DND-41 (cell line): ENCODE data around the gene PPP6R2.
A peak's percentile ranks its signal among the peaks of the same experiment; 100 is the strongest.

Experiments
- ATAC-seq: fragments of 200-7000 bp; cut with Tn5 transposase; 3 replicates; pipeline ENCODE4 v1.9.1; 2021; ENCODE audit warnings: low read depth; ENCODE audit not compliant: insufficient read depth
- DNase-seq: peaks from one replicate; pipeline ENCODE4 v3.0.0-alpha.2; 2020
- H2AFZ ChIP-seq: 2 replicates; pipeline ENCODE4 v1.6.0; 2012; ENCODE audit warnings: low read depth, low read length
- H3K27ac ChIP-seq: 2 replicates; pipeline ENCODE4 v1.5.1; 2012; ENCODE audit warnings: low read length, inconsistent platforms
- H3K27me3 ChIP-seq: fragments of 200-600 bp; sonication (generic); 2 replicates; pipeline ENCODE4 v1.6.0; 2012; ENCODE audit warnings: low read length, mild to moderate bottlenecking, inconsistent platforms; ENCODE audit not compliant: insufficient read depth, poor library complexity
- H3K36me3 ChIP-seq: 2 replicates; pipeline ENCODE4 v1.5.1; 2012; ENCODE audit warnings: low read length, inconsistent platforms; ENCODE audit not compliant: insufficient read depth
- H3K4me1 ChIP-seq: 2 replicates; pipeline ENCODE4 v1.5.1; 2012; ENCODE audit warnings: mild to moderate bottlenecking, low read length; ENCODE audit not compliant: insufficient read depth
- H3K4me2 ChIP-seq: 2 replicates; pipeline ENCODE4 v1.6.0; 2012; ENCODE audit warnings: mild to moderate bottlenecking, moderate library complexity, low read length, inconsistent platforms; ENCODE audit not compliant: insufficient read depth
- H3K4me3 ChIP-seq, 2 experiments: fragments of 200-600 bp in 1 of 2; shearing (Covaris generic) in 1 of 2; 2 replicates each; pipeline ENCODE4 v1.5.1; 2012 to 2016; ENCODE audit warnings: inconsistent platforms in 2 of 2, low read length in 2 of 2, mild to moderate bottlenecking in 2 of 2, low read depth in 1 of 2, moderate library complexity in 1 of 2
- H3K79me2 ChIP-seq: 2 replicates; pipeline ENCODE4 v1.6.0; 2012; ENCODE audit warnings: low read length, inconsistent platforms; ENCODE audit not compliant: insufficient read depth
- H3K9ac ChIP-seq: 2 replicates; pipeline ENCODE4 v1.6.0; 2012; ENCODE audit warnings: low read depth, mild to moderate bottlenecking, inconsistent platforms, low read length, moderate library complexity
- H3K9me3 ChIP-seq: 2 replicates; pipeline ENCODE4 v1.5.1; 2012; ENCODE audit warnings: low read length, moderate library complexity, mild to moderate bottlenecking, inconsistent platforms; ENCODE audit not compliant: insufficient read depth, severe bottlenecking
- H4K20me1 ChIP-seq: 2 replicates; pipeline ENCODE4 v1.6.0; 2012; ENCODE audit warnings: low read length; ENCODE audit not compliant: insufficient read depth
- CTCF ChIP-seq: IDR thresholded peaks from 2 replicates; pipeline ENCODE4 v1.5.1; 2012; ENCODE audit warnings: borderline replicate concordance, low read length, moderate library complexity, mild to moderate bottlenecking; ENCODE audit not compliant: poor library complexity, severe bottlenecking; ENCODE audit errors: extremely low read depth
- EZH2 ChIP-seq: IDR thresholded peaks from 3 replicates; pipeline ENCODE4 v1.6.1; 2012; ENCODE audit warnings: borderline replicate concordance, low read depth, mild to moderate bottlenecking, moderate library complexity, low read length, inconsistent platforms; ENCODE audit not compliant: severe bottlenecking

The PPP6R2 gene

GRCh38 chr22:50471197-50471847 is 128.2 kb downstream of the PPP6R2 start:
- Histone ChIP-seq H3K9ac (peak overlapping the region; percentile 84), H3K4me3 (peak overlapping the region in 1 of 2 experiments; percentile 96; a peak in 2 of 4 replicates), H3K27ac (peak overlapping the region; percentile 91), H3K4me2 (peak overlapping the region; percentile 99), H3K4me1 (peaks cover 74% of the 10 kb centered on the region), H2AFZ (no peak overlapping the region), H3K79me2 (peaks cover 79% of the 10 kb centered on the region), H3K9me3 (no peaks in the 10 kb centered on the region), H3K27me3 (no peaks in the 10 kb centered on the region), H4K20me1 (peaks cover 72% of the 10 kb centered on the region), H3K36me3 (peaks cover 55% of the 10 kb centered on the region)
- TF ChIP-seq EZH2: no peak
- ATAC-seq (no peak), DNase-seq (no peak)

GRCh38 chr22:50471962-50472361 is 128.8 kb downstream of the PPP6R2 start:
- ATAC-seq (no peak), DNase-seq (no peak)
- Histone ChIP-seq H2AFZ (no peak overlapping the region), H3K9me3 (no peaks in the 10 kb centered on the region), H3K36me3 (peaks cover 48% of the 10 kb centered on the region), H3K9ac (peak overlapping the region; percentile 84), H3K4me1 (peaks cover 77% of the 10 kb centered on the region), H3K4me2 (peak overlapping the region; percentile 99), H3K27me3 (no peaks in the 10 kb centered on the region), H3K27ac (peak overlapping the region; percentile 91), H3K4me3 (peak overlapping the region in 1 of 2 experiments; percentile 96; a peak in 2 of 4 replicates), H3K79me2 (peaks cover 73% of the 10 kb centered on the region), H4K20me1 (peaks cover 66% of the 10 kb centered on the region)
- TF ChIP-seq CTCF: no peak
- TF ChIP-seq EZH2: no peak

GRCh38 chr22:50473088-50473487 is 130.0 kb downstream of the PPP6R2 start:
- peaks cover 37% of the 10 kb centered on the region for H3K36me3 ChIP-seq
- peak; percentile 65 for TF ChIP-seq CTCF
- TF ChIP-seq EZH2: no peak
- peak overlapping the region; percentile 91 for H3K27ac ChIP-seq
- no peaks in the 10 kb centered on the region for H3K27me3 ChIP-seq
- H3K79me2 ChIP-seq: peaks cover 62% of the 10 kb centered on the region
- H4K20me1 ChIP-seq: peaks cover 56% of the 10 kb centered on the region
- no peak overlapping the region for H2AFZ ChIP-seq
- peak overlapping the region; percentile 84 for H3K9ac ChIP-seq
- H3K4me2 ChIP-seq: peak overlapping the region; percentile 99
- ATAC-seq (no peak), DNase-seq (peak; percentile 56)
- H3K4me3 ChIP-seq: peak overlapping the region; percentile 93 to 96; a peak in 3 of 4 replicates
- peaks cover 74% of the 10 kb centered on the region for H3K4me1 ChIP-seq
- no peaks in the 10 kb centered on the region for H3K9me3 ChIP-seq

- peaks cover 35% of the 10 kb centered on the region for H3K36me3 ChIP-seq
- peak overlapping the region; percentile 93 to 96; a peak in 3 of 4 replicates for H3K4me3 ChIP-seq
- no peak for TF ChIP-seq CTCF
- no peak for TF ChIP-seq EZH2
- H3K9ac ChIP-seq: peak overlapping the region; percentile 84
- peaks cover 64% of the 10 kb centered on the region for H3K4me1 ChIP-seq
- ATAC-seq: no peak
- H3K9me3 ChIP-seq: no peaks in the 10 kb centered on the region
- H4K20me1 ChIP-seq: peaks cover 46% of the 10 kb centered on the region
- no peaks in the 10 kb centered on the region for H3K27me3 ChIP-seq
- H3K4me2 ChIP-seq: peak overlapping the region; percentile 99
- H2AFZ ChIP-seq: no peak overlapping the region
- H3K27ac ChIP-seq: peak overlapping the region; percentile 91
- peak; percentile 56 for DNase-seq
- peaks cover 52% of the 10 kb centered on the region for H3K79me2 ChIP-seq
Observed at GRCh38 chr22:50473855-50474671, 130.9 kb downstream of the PPP6R2 start.
